ENCODE measurements around the gene RNF223. TPM values are rescaled to one million over a fixed set of nuclear protein-coding genes. Genes with fewer than 3 reads are reported as not detected.
A peak's percentile ranks its signal among the peaks of the same experiment; 100 is the strongest.

RNF223 gene
- total and polyA plus RNA-seq, 2 of the 13 experiments (the other 11 are each of a cell fraction or from before 2014, with no cell fraction given), result 0.03 TPM; not detected in 1

DNA sequence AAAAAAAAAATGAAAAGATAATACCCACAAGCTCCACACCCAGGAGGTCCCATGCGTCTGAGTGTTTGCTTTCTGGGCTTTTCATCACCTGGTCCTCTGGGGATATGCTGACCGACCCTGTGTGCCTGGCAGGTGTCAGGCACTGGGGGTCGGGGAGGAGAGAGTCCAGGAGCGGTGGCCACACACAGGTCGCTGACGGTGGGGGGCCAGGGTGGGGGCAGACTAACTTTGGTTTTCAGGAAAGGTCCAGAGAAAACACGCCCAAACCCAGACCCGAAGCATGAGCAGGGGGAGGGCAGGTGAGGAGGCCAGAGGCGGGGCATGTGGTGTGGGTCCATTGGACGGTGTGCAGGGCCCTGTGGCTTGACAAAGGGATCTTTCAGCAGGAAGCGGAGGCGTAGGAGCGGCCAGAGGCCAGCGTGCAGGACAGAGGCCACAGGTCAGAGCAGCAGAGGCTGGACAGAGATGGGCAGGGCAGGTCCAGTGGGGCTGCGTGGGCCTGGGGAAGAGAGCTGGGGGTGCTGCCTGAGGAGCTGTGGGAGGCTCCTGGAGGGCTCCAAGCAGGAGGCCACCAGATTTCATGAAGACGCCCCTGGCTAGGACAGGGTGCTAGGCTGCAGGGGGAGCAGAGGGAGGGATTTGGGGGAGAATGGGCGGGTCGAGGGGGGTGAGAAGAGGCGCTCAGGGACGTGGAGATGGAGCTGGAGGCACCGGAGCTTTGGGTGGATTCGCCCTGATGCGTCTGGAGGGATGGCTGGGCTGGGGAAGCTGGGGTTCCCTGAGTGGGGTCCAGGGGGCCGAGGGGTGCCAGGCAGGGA lies 15.8 kb downstream of the RNF223 start (continued):
- peak in 1 of 2 experiments; percentile 17; a peak in 1 of 4 replicates for TF ChIP-seq EP300 (IDR thresholded peaks at IDR 0.05; ENCODE audit: low read depth in 2 of 2, low read length in 2 of 2)
- peak; percentile 21; the same call in 1 of the 2 replicates for TF ChIP-seq EP300 (CRISPR knock-in tag; IDR thresholded peaks at IDR 0.05; ENCODE audit: borderline replicate concordance)
- no peak for TF ChIP-seq ARNT2 (CRISPR knock-in tag; IDR thresholded peaks at IDR 0.05; ENCODE audit: low read depth)
- TF ChIP-seq YEATS4 (CRISPR knock-in tag; IDR thresholded peaks at IDR 0.05; ENCODE audit: borderline replicate concordance), result peak; percentile 54; the same call in 1 of the 2 replicates
- peak; percentile 70 for TF ChIP-seq MED8 (CRISPR knock-in tag; IDR thresholded peaks at IDR 0.05; ENCODE audit: insufficient replicate concordance)
- TF ChIP-seq SOX6 (IDR thresholded peaks at IDR 0.05), result no peak
- TF ChIP-seq SOX6 (CRISPR knock-in tag; IDR thresholded peaks at IDR 0.05), result peak; percentile 82
- TF ChIP-seq ZNF792 (CRISPR knock-in tag; IDR thresholded peaks at IDR 0.05), result 0 out of 2 replicates have a peak, but pooled peaks have one; percentile 45
- TF ChIP-seq RXRB (CRISPR knock-in tag; IDR thresholded peaks at IDR 0.05; ENCODE audit: borderline replicate concordance), result peak; percentile 40; the same call in 1 of the 2 replicates
- TF ChIP-seq KDM3A (CRISPR knock-in tag; IDR thresholded peaks at IDR 0.05; ENCODE audit: low read depth), result no peak
- TF ChIP-seq, protein P1, sequence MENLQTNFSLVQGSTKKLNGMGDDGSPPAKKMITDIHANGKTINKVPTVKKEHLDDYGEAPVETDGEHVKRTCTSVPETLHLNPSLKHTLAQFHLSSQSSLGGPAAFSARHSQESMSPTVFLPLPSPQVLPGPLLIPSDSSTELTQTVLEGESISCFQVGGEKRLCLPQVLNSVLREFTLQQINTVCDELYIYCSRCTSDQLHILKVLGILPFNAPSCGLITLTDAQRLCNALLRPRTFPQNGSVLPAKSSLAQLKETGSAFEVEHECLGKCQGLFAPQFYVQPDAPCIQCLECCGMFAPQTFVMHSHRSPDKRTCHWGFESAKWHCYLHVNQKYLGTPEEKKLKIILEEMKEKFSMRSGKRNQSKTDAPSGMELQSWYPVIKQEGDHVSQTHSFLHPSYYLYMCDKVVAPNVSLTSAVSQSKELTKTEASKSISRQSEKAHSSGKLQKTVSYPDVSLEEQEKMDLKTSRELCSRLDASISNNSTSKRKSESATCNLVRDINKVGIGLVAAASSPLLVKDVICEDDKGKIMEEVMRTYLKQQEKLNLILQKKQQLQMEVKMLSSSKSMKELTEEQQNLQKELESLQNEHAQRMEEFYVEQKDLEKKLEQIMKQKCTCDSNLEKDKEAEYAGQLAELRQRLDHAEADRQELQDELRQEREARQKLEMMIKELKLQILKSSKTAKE (CRISPR knock-in tag; IDR thresholded peaks at IDR 0.05; ENCODE audit: borderline replicate concordance), result peak; percentile 40; the same call in 1 of the 2 replicates
- TF ChIP-seq SOX13 (IDR thresholded peaks at IDR 0.05), result no peak
- TF ChIP-seq SOX13 (CRISPR knock-in tag; conservative IDR thresholded peaks at IDR 0.05 in 1 of 2, IDR thresholded peaks at IDR 0.05 in 1 of 2), result peak in 1 of 2 experiments; percentile 28; a peak in 1 of 4 replicates
- TF ChIP-seq ZNF720 (CRISPR knock-in tag; IDR thresholded peaks at IDR 0.05), result no peak
- TF ChIP-seq, protein P2, sequence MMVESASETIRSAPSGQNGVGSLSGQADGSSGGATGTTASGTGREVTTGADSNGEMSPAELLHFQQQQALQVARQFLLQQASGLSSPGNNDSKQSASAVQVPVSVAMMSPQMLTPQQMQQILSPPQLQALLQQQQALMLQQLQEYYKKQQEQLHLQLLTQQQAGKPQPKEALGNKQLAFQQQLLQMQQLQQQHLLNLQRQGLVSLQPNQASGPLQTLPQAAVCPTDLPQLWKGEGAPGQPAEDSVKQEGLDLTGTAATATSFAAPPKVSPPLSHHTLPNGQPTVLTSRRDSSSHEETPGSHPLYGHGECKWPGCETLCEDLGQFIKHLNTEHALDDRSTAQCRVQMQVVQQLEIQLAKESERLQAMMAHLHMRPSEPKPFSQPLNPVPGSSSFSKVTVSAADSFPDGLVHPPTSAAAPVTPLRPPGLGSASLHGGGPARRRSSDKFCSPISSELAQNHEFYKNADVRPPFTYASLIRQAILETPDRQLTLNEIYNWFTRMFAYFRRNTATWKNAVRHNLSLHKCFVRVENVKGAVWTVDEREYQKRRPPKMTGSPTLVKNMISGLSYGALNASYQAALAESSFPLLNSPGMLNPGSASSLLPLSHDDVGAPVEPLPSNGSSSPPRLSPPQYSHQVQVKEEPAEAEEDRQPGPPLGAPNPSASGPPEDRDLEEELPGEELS (CRISPR knock-in tag; IDR thresholded peaks at IDR 0.05), result peak; percentile 40
- TF ChIP-seq RNF2 (conservative IDR thresholded peaks at IDR 0.05; ENCODE audit: low read depth), result 0 out of 2 replicates have a peak, but pooled peaks have one; percentile 43
- TF ChIP-seq ESRRA (CRISPR knock-in tag; IDR thresholded peaks at IDR 0.05; ENCODE audit: low read depth), result peak; percentile 80
- TF ChIP-seq, protein P3, sequence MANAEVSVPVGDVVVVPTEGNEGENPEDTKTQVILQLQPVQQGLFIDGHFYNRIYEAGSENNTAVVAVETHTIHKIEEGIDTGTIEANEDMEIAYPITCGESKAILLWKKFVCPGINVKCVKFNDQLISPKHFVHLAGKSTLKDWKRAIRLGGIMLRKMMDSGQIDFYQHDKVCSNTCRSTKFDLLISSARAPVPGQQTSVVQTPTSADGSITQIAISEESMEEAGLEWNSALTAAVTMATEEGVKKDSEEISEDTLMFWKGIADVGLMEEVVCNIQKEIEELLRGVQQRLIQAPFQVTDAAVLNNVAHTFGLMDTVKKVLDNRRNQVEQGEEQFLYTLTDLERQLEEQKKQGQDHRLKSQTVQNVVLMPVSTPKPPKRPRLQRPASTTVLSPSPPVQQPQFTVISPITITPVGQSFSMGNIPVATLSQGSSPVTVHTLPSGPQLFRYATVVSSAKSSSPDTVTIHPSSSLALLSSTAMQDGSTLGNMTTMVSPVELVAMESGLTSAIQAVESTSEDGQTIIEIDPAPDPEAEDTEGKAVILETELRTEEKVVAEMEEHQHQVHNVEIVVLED (CRISPR knock-in tag; IDR thresholded peaks at IDR 0.05; ENCODE audit: borderline replicate concordance), result peak; percentile 45; the same call in 1 of the 2 replicates
- TF ChIP-seq NR2F2 (IDR thresholded peaks at IDR 0.05; ENCODE audit: borderline replicate concordance, low read depth), result peak; percentile 61; the same call in 1 of the 2 replicates
- no peak for TF ChIP-seq EZH2 (conservative IDR thresholded peaks at IDR 0.05; ENCODE audit: low read depth, low read length)
- TF ChIP-seq GATAD2A (CRISPR knock-in tag; IDR thresholded peaks at IDR 0.05), result peak; percentile 79
- TF ChIP-seq, protein P4, sequence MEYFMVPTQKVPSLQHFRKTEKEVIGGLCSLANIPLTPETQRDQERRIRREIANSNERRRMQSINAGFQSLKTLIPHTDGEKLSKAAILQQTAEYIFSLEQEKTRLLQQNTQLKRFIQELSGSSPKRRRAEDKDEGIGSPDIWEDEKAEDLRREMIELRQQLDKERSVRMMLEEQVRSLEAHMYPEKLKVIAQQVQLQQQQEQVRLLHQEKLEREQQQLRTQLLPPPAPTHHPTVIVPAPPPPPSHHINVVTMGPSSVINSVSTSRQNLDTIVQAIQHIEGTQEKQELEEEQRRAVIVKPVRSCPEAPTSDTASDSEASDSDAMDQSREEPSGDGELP (IDR thresholded peaks at IDR 0.05; ENCODE audit: borderline replicate concordance, low read depth), result peak; percentile 10; the same call in 1 of the 2 replicates
- peak in 1 of 2 experiments; percentile 84; a peak in 2 of 4 replicates for TF ChIP-seq NR2F1 (CRISPR knock-in tag; IDR thresholded peaks at IDR 0.05)

Measured in HepG2 (cell line).